Uterus (tissue), 2 donors: ENCODE results near the gene RPUSD2.

ENCODE experiments used
- CTCF ChIP-seq, 4 experiments: fragments of 200-600 bp in 2 of 4; fragments of 450-650 bp in 2 of 4; sonication (generic) in 2 of 4; IDR thresholded peaks; one replicate each; pipeline ENCODE4 v1.5.1; 2016 to 2019; ENCODE audit warnings: antibody characterized with exemption in 4 of 4, mild to moderate bottlenecking in 2 of 4, moderate library complexity in 1 of 4
- POLR2A ChIP-seq, 2 donors: fragments of 450-650 bp; IDR thresholded peaks; one replicate each; pipeline ENCODE4 v1.6.1; 2016; ENCODE audit warnings: antibody characterized with exemption in 2 of 2, mild to moderate bottlenecking in 1 of 2, moderate library complexity in 1 of 2

- no peak for TF ChIP-seq POLR2A (IDR thresholded peaks at IDR 0.05)
- TF ChIP-seq CTCF (IDR thresholded peaks at IDR 0.05) = no peak
These were observed 45.5 kb upstream of the RPUSD2 start for GRCh38 chr15:40523611-40524010.
